A172 (cell line): ENCODE measurements around the gene OCA2. TPM values are rescaled to one million over a fixed set of nuclear protein-coding genes. Genes with fewer than 3 reads are reported as not detected.
A peak's percentile ranks its signal among the peaks of the same experiment; 100 is the strongest.
"Not testable (repeated sequence)": the region's sequence is repeated elsewhere in the genome, so short reads cannot be mapped to it uniquely, and the experiment has no call there.

Experiments
- DNase-seq: peaks from one replicate; pipeline ENCODE4 v3.0.0-alpha.2; 2015; ENCODE audit warnings: low spot score
- total RNA-seq: library from RNA; depleted of rRNA; stranded (reverse); fragments of >200 nt; shearing (Covaris generic); gene quantifications from 2 replicates; pipeline ENCODE4 v1.2.3, GENCODE V29; 2014

The OCA2 gene
- total RNA-seq, 1 experiment from 2014 or later = not detected

DNA sequence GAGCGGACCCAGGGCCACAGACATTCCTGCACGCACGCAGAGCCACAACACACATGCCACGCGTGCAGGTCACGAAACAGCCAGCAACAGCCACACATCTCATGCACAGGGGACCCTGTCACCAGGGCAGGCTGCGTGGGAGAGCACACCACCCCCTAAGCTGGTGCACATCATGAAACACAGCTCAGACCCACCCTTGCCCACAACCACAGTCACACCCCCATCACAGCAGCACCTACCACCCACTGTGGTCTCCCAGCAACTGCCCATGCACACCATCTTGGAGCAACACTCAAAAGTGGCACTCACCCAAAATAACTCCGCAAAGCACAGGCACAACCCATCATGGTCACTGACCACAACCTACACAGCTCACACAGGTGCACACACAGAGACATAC lies 75.7 kb downstream of the OCA2 start:
- DNase-seq = no peak

DNA sequence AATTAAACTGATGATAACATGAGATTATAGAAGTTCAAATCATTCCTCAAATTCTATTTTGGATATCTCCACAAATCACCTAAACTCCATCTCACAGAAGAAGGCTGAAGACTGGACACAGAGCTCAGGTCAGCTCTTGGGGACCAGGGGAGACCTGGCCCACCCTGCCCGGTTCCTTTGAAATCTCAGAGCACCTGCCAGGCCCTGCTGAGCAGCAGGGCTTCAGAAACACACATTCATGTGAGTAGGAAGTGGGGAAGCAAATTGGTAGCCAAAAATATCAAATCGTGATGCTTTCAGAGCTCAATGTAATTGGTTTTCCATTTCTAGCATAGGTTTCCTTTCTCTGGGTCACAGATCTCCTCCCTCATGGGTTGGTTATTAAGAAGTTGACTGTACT lies 76.2 kb downstream of the OCA2 start:
- no peak for DNase-seq

DNA sequence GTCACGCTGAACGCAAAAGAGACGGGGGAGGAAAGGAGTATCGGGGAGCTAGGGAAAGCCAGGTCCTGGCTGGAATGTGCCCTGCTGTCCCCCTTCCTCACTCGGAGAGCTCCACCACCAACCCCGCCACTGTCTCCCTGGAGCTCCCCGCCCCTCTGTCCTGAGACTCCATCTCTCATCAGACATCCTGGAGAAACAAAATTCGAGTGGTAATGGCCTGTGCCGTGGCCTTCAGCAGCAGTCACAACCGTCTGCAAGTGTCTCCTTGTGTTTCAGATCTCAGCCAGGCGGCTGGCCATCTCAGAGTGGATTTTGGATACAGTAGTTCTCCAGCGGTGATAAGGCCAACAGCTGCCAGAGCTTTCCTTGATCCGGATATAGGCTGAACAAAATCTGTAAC lies 76.9 kb downstream of the OCA2 start:
- no peak for DNase-seq

DNA sequence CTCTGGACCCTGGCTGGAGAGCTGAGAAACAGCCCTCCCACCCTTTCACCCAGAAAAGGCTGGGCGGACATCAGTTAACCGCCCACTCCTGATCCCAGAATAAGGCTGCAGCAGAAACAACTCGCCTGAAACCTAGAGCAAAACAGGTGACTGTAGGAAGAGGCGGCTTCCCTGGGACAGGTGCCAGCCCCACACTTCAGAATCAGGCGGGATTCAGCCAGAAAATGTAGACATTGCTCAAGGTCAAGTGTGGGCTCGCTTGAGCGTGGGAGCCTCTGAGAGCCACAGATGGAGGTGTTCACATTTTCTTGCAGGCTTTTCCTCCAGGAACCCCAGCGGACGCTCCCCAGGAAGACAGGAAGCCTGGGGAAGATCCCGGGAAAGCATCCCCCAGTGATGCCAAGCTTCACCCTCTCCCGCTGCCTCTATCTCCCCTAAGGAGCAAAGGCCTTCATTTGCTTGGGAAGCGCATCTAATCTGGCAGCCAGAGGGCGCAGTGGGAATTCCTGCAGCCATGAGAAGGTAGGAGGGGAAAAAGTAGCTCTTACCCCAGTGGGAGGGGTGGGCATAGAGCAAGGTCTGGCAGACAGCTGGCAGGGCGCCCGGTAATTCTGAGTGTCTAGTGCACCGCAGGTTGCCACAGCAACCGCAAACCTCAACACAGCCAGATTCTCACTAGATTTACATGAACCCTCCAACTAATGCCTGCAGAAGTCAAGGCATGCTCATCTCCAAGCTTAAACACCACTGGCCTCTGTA lies 77.7 kb downstream of the OCA2 start:
- DNase-seq = peak; percentile 61

DNA sequence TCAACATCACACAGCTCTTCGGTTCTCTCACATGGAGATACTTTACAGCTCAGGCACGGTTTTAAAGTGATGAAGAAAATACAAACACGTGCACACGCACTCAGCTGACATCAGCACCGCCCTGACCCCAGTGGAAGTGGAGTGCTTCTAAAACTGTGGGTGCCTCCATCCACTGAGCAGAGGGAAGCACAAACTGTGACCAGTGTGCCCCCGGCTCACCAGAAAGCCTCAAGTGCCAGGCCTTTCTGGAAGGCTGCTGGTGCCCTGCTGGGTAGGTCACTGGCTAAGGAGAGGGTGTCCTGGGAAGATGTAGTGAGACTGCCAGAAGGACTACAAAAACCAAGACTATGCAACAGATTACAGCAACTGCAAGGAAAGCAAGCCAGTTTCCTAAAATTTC lies 78.5 kb downstream of the OCA2 start:
- DNase-seq = no peak

DNA sequence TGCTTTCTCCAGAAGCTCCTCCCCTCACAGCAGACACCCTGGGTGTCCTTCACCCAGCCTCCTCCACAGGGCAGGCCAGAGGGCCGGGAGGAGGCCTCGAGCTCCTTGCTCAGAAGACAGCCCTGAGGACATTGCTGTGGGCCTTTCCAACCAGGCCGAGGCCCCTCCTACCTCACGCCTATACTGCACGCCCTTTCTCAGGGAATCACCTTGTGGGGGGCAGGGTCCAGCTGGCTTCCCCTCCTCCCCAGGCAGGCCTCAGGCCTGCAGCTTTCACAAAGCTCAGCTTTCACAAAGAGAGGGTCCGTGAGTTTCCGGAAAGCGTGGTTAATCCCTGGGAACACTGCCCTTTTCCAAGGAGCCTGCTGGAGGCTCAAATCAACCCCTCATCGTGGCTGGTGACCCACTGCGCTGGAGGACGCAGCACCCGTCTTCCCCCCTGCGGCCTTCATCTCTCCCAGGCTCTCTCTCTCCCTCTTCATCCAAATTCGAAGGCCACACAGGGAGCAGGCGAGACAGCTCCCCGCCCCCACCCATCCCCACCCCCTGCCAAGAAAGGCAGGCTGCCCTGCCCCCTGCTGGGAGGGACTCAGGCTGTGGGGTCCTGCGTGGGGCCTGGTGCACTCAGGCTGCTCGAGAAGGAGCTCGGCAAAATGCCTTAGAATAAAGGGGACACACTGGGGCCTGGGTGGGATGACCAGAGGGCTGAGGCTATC lies 79.4 kb downstream of the OCA2 start:
- DNase-seq = no peak

DNA sequence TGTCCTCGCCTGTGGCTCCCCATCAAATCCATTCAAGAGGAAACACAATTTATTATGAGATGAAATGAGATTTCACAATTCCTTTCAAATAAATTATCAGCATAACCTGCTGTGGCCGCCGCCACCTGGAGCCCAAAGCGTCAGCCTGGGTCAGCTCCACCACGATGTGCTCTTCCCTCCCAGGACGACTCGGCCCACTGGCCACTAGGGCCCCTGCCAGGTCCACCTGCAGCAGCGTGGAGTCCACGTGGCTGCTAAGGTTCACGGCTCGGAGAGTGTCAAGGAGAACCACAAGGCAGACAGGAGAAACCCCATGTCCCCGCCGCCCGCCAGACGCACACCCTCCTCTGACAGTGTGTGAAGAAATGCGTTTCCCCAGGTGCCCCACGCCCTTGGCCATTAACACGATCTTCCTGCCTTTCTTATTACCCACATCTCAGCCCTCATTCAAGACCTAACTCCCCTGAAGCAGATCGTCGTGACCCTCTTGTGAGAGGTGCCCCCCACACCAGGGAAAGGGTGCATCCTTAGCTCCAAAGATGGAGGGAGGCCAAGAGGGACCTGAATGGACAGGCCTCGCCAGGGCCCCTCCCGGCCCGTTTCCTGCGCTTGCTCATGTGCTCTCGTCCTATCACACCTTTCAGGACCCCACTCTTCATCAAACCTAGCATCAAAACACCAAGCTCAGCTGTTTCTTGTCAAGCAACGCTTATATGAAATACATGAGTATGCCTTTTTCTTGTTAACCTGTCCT lies 80.6 kb downstream of the OCA2 start:
- no peak for DNase-seq

DNA sequence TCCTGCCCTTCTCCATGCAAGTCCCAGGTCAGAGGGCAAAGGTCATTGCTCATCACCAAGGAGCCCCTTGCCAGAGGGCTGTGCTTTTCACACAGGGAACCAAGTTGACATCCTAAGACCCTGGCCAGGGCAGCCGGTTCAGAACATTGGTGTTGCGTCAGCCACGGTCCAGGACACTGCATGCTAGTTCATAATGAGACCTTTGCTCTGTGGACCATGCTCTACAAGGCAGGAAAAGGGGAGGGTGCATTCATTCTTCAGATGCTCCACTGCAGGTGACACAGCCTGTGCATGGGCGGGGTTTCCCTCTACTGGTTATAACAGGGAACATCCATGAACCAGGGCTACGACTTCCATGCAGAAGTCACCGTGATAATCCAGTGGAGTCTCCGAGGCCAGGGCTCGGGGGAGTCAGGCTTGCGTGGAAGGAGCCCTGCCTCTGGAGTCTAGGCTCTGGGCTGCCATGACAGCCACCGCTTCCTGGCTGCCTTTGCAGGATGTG lies 81.6 kb downstream of the OCA2 start:
- no peak for DNase-seq

DNA sequence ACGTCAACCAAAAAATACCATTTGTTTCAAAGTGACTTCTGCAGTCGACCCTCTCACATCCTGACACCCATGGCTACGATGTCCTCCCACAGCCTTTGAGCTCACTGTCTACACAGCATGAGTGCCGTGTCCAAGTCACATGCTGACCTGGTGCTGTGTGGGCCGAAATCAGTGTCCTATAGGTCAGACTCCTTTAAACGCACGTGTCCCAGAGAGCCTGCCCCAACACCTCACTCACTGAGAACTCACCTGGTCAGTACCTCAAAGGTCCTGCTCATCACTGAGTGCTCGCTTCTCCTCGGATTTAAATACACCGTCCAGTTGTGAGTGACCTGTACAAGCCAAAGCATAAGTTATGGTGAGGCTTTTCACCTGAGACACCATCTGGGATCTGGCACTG lies 83.3 kb downstream of the OCA2 start:
- DNase-seq = no peak

DNA sequence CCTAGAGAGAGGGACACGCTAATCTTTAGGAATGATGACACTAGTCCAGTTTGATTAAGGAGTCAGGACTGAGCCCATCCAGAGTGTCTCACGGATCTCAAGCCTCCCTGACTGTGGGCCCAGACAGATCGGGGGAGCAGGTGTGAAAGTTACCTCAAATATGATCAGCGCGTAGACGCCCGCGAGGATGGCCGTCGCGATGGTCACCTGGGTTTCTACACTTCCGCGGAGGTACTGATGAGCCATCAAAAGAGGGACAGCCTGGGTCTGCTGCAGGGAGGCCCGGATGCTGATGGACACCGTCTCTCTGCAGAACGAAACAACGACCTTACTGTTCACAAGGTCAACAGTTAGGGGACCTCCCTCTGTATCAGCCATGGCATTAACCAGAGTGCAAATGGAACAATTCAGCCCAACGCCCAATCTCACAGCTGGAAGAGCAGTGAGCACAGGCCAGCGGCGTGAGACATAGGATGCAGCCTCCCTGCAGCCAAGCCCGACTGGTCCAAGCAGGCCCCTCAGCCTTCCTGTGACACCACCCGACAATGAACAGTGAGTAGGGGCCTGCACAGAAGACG lies 84.4 kb downstream of the OCA2 start:
- DNase-seq = no peak

DNA sequence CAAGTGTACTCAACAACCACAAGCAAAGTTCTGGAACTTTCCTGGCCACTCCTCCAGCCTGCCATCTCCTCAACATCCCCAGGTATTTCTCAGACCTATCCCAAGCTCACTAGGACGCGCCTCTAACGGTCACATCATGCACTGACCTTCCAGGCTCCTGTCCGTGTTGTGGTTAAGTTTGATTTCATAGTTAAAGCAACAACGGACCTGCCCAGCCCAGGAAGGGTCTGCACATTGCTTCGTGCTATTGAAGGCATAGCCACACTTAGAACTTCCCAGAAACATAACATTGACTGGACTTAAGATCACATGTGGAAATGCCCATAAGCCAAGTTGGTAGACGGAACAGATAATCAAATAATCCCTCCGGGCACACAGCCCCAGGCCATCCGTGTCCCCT lies 85.1 kb downstream of the OCA2 start:
- no peak for DNase-seq

DNA sequence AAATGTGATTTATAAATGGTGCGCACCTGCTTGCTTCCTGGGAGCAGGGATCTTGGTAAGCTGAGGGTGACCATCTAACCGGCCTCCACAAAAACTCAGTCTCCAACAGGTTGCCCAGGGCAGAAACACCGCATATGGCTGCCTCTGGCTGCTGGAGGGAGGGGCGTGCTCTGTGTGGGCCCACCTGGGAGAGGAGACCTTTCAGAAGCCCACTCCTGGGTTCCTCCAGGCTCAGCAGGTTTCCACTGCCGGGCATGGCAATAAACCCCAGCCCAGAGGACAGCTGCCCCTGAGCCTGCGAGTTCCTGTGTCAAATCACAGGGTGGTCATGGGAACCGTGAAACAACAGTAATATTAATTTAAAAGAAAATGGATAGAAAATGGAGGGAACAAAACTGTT lies 85.6 kb downstream of the OCA2 start:
- no peak for DNase-seq

DNA sequence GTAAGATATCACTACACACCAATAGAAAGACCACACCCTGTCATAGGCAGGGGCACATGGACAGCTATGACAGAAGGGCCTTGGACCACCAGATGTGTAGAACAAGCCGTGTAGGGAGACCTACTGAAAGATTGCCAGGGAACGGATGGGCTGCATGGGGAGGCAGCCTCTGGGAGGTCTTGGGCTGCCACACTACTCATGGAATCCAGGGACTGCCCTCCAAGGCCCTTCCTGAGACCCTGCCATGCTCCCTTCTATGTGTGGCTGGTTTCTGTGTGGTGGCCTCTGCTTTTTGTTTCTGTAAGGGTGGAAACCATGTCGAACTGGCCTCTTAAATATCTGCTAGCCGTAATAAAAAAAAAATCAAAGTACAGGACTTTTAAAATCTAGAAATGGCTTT lies 86.9 kb downstream of the OCA2 start:
- no peak for DNase-seq

DNA sequence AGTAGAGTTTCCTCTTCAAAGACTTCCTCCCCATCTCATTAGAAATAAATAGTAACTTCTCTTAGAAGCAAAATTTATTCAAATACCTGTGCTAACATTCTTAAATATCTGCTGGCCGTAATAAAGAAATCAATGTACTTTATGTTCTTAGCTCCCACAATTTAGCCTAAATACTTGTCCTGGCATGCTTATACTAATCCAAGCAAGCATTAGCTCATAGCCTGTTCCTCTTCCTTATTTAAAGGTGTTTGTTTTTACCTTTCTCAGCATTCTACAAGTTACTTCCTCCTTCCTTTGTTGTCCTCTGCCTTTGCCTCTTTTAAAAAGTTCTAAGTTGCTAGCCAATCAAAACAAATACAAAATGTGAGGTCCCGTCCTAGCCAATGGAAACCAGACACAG lies 90.9 kb downstream of the OCA2 start:
- not testable (repeated sequence) for DNase-seq

DNA sequence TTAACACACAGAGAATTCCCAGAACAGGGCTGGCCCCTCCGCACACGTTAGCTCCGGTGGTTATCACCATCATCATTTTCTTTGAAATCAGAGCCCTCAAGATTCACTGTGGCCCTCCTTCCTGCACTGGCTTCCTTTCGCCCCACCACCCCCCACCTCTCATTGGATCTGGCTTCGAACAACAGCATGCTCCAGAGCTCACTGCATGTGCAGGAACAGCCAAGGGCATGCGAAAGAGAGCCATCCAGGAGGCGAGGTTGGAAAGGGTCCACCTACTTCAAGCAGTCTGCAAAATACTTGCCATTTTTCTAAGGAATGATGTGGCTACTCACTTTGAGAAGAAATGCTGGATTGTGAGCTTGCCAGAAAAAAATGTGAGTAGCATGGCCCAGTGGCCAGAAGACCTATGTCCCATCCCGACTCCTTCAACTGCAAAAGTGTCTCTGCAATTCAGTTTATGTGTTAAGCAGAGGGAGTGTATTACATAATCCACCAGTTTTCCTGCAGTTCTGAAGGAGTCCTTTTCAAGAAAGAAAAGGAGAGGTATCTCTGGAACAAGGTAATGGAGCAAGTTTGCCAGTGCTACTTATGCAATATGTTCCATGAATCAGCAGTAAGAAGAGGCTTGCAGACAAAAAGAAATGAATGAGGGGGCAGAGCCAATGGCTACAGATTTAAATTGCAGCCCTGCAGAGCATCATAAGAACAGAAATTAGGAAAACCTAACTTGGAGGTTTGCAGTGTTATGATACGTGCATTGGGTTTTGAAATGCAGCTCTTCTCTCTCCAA lies 92.8 kb downstream of the OCA2 start:
- no peak for DNase-seq

DNA sequence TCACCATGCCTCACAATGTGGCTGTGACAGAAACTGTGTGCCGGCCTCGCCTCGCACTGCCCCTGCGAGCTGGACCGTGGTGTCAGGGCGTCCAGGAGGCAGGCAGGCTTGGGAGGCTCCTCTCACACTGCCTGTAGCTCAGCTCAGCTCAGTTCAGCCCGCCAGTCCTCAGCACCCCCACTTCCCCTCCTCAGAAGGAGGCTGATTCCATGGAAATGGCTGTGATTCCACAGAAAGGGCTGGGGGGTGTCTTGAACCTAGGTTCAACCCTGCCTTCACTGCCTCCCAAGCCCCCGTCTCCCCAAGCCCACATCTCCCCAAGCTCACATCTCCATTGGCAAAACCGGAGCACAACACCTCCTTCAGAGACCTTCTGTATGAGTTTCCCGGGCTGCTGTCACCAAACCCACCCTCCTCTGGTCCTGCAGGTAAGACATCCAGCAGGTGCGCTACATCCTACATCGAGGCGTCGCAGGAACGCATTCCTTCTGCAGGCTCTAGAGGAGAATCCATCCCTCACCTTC lies 94.0 kb downstream of the OCA2 start:
- DNase-seq = no peak

DNA sequence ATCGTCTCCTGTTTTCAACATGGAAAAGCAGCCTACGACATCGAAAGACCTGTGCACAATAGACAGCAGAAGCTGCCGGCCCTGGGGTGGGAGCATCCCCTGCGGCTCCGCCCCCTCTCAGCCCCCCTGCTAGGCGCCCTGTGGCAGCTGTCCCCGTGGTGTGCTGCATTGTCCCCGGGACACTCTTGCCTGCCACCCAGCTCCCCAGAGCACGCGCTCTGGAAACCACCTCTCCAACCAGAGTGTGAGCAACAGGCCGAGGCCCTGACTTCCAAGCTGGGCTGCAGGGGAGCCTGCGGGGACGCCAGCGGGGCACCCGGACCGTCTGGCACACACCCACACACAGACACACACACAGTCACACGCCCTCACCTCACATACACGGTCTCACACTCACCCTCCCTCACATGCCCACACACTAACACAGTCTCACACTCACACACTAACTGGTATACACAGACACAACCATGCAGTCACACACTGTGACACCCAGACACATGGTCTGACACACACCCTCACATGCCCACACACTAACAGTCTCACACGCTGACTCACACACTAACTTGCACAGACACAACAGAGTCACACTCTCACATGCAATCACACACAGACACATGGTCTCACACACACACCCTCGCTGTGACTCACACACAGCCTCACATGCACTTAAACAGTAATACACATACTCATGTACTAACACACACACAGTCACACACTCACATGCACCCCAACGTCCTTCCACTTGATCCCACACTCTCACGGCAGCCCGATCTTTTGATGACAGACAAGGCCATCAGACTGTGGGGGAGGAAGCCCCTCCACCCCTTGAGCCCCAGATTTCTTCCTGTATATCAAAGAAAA lies 94.7 kb downstream of the OCA2 start:
- no peak for DNase-seq

DNA sequence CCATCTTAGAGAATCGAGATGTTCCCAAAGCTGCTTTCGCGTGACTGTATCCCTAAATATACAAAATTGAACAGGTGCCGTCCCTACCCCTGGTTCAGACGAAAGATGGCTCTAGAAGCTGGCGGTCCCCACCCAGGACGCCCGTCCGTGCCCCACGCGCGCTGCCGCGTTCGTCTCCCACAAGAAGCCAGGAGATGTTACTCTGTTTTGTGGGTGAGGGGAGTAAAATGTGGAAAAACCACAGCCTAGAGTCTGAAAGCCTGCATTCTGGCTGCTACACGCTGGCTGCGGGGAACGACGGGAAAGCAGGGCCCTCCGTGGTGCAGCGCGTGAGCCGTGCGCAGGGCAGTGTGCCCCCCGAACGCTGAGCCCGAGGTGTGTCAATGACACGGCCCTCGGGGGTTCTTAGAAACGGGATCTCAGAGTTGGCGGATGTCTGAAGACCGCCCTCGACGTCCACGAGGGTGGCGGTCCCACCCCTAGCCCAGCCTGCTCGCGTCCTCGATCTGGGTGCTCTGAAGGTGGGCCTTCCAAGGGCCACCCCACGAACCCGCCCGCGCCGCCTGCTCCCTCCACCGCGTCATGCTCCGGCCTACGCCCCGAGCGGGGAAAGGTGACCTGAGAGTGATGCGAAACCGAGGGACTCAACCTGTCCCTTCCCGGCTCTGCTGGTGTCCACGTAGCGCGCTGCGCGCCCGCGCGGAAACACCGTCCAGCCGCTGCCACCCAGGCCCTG lies 95.6 kb downstream of the OCA2 start:
- DNase-seq = no peak

DNA sequence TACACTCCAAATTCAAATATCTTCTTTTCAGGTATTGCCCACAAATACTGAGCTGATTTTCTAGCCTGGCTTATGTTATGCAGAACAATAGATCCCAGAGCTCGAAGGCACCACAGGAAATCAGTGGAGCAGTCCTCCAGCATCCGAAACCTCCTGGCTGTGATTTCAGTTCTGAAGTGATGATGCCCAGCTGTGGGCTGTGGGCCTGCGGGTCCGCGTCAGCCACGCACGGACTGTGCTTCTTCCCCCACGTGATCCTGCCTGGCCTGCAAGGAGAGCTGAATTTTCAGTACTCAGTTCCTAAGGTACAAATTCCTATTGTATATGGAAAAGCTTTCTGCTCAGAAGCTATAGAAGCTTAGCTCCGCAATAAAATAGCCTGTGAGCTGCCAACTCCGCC lies 96.2 kb downstream of the OCA2 start:
- no peak for DNase-seq
